GM20431 (cell line): ENCODE measurements around the gene EPAS1.

ENCODE experiments used
- in situ Hi-C: fragments of 300-500 bp; cut with MseI, MboI; formaldehyde crosslinking; loops from one replicate; pipeline ENCODE4 v1.15.0; 2020; ENCODE audit warnings: low sequenced_read_pairs; ENCODE audit not compliant: unreplicated experiment

The EPAS1 gene

GRCh38 chr2:46299365-46300263 lies 2.4 kb downstream of the EPAS1 start:
- in situ Hi-C loops = no loop called here

- in situ Hi-C loops = no loop called here
These were observed 3.2 kb downstream of the EPAS1 start for GRCh38 chr2:46300406-46300832.

- in situ Hi-C loops = no loop called here
These were observed 4.9 kb downstream of the EPAS1 start for GRCh38 chr2:46302005-46302695.

- in situ Hi-C loops = no loop called here
These were observed 6.0 kb downstream of the EPAS1 start for GRCh38 chr2:46303233-46303632.

GRCh38 chr2:46303822-46304221 lies 6.6 kb downstream of the EPAS1 start:
- in situ Hi-C loops = no loop called here

GRCh38 chr2:46304635-46305034 lies 7.4 kb downstream of the EPAS1 start:
- in situ Hi-C loops = no loop called here

- in situ Hi-C loops = no loop called here
These were observed 8.0 kb downstream of the EPAS1 start for GRCh38 chr2:46305187-46305586.

- in situ Hi-C loops = no loop called here
These were observed 8.6 kb downstream of the EPAS1 start for GRCh38 chr2:46305767-46306166.

GRCh38 chr2:46306330-46306751 lies 9.1 kb downstream of the EPAS1 start:
- in situ Hi-C loops = no loop called here

- in situ Hi-C loops = no loop called here
These were observed 9.9 kb downstream of the EPAS1 start for GRCh38 chr2:46306988-46307655.

GRCh38 chr2:46308081-46308480 lies 10.9 kb downstream of the EPAS1 start:
- in situ Hi-C loops = no loop called here

GRCh38 chr2:46308629-46309028 lies 11.4 kb downstream of the EPAS1 start:
- in situ Hi-C loops = no loop called here

GRCh38 chr2:46309052-46309953 lies 12.1 kb downstream of the EPAS1 start:
- in situ Hi-C loops = no loop called here

- in situ Hi-C loops = no loop called here
These were observed 13.2 kb downstream of the EPAS1 start for GRCh38 chr2:46310446-46310845.

GRCh38 chr2:46311651-46312223 lies 14.5 kb downstream of the EPAS1 start:
- in situ Hi-C loops = no loop called here

- in situ Hi-C loops = no loop called here
These were observed 15.9 kb downstream of the EPAS1 start for GRCh38 chr2:46313063-46313462.

GRCh38 chr2:46314065-46314835 lies 17.0 kb downstream of the EPAS1 start:
- in situ Hi-C loops = no loop called here

- in situ Hi-C loops = no loop called here
These were observed 18.1 kb downstream of the EPAS1 start for GRCh38 chr2:46315103-46315890.
